MM.1S (cell line): ENCODE results near the gene PPP2R5E.

ENCODE experiments used
- DNase-seq: peaks from one replicate; pipeline ENCODE4 v3.0.0-alpha.2; 2015
- H2AFZ ChIP-seq: fragments of 300-600 bp; sonication (generic); 2 replicates; pipeline ENCODE4 v1.6.0; 2016; ENCODE audit warnings: antibody characterized with exemption, low read length
- H3F3A ChIP-seq: fragments of 300-600 bp; sonication (generic); 2 replicates; pipeline ENCODE4 v1.6.1; 2016; ENCODE audit warnings: mild to moderate bottlenecking, antibody characterized with exemption, low read length, moderate library complexity, mixed read lengths; ENCODE audit not compliant: insufficient read depth
- H3K27ac ChIP-seq: fragments of 300-600 bp; sonication (generic); 2 replicates; pipeline ENCODE4 v1.5.1; 2016; ENCODE audit warnings: mild to moderate bottlenecking, low read length
- H3K27me3 ChIP-seq: fragments of 300-600 bp; sonication (generic); replicated peaks from 2 replicates; pipeline ENCODE4 v1.6.0; 2016; ENCODE audit warnings: low read length; ENCODE audit not compliant: insufficient read depth
- H3K36me3 ChIP-seq: fragments of 300-600 bp; sonication (generic); replicated peaks from 2 replicates; pipeline ENCODE4 v1.6.1; 2016; ENCODE audit warnings: mild to moderate bottlenecking, low read length, mixed read lengths; ENCODE audit not compliant: insufficient read depth
- H3K4me1 ChIP-seq: fragments of 300-600 bp; sonication (generic); 2 replicates; pipeline ENCODE4 v1.6.1; 2016; ENCODE audit warnings: low read length, mixed read lengths
- H3K4me2 ChIP-seq: fragments of 300-600 bp; sonication (generic); 2 replicates; pipeline ENCODE4 v1.6.0; 2016; ENCODE audit warnings: low read depth, low read length
- H3K4me3 ChIP-seq: fragments of 300-600 bp; sonication (generic); 2 replicates; pipeline ENCODE4 v1.5.1; 2016; ENCODE audit warnings: low read length, mixed read lengths
- H3K79me2 ChIP-seq: fragments of 300-600 bp; sonication (generic); 2 replicates; pipeline ENCODE4 v1.6.1; 2016; ENCODE audit warnings: mixed run types, low read length, mixed read lengths
- H3K9ac ChIP-seq: fragments of 300-600 bp; sonication (generic); 2 replicates; pipeline ENCODE4 v1.6.1; 2016; ENCODE audit warnings: low read length, mixed read lengths
- H3K9me2 ChIP-seq: fragments of 300-600 bp; sonication (generic); replicated peaks from 2 replicates; pipeline ENCODE4 v1.6.1; 2016; ENCODE audit warnings: mild to moderate bottlenecking, low read length, mixed read lengths; ENCODE audit not compliant: insufficient read depth
- H3K9me3 ChIP-seq: fragments of 300-600 bp; sonication (generic); replicated peaks from 2 replicates; pipeline ENCODE4 v1.6.1; 2016; ENCODE audit warnings: mild to moderate bottlenecking, low read length, mixed read lengths; ENCODE audit not compliant: insufficient read depth
- H4K20me1 ChIP-seq: fragments of 300-600 bp; sonication (generic); 2 replicates; pipeline ENCODE4 v1.6.1; 2016; ENCODE audit warnings: mild to moderate bottlenecking, low read length, moderate library complexity, mixed read lengths; ENCODE audit not compliant: insufficient read depth
- EZH2 ChIP-seq: fragments of 300-600 bp; sonication (generic); optimal IDR thresholded peaks from 2 replicates; pipeline ENCODE3; 2017; ENCODE audit warnings: low read depth, mild to moderate bottlenecking, antibody characterized with exemption, low read length, mixed read lengths
- EZH2phosphoT487 ChIP-seq: fragments of 300-600 bp; sonication (generic); IDR thresholded peaks from 2 replicates; pipeline ENCODE4 v1.6.1; 2018; ENCODE audit warnings: antibody characterized with exemption, low read length
- TF ChIP-seq, protein P1 (sequence below): fragments of 300-600 bp; sonication (generic); IDR thresholded peaks from 2 replicates; pipeline ENCODE4 v1.5.1; 2016; ENCODE audit warnings: antibody characterized with exemption, low read length, mixed read lengths

Gene PPP2R5E

DNA sequence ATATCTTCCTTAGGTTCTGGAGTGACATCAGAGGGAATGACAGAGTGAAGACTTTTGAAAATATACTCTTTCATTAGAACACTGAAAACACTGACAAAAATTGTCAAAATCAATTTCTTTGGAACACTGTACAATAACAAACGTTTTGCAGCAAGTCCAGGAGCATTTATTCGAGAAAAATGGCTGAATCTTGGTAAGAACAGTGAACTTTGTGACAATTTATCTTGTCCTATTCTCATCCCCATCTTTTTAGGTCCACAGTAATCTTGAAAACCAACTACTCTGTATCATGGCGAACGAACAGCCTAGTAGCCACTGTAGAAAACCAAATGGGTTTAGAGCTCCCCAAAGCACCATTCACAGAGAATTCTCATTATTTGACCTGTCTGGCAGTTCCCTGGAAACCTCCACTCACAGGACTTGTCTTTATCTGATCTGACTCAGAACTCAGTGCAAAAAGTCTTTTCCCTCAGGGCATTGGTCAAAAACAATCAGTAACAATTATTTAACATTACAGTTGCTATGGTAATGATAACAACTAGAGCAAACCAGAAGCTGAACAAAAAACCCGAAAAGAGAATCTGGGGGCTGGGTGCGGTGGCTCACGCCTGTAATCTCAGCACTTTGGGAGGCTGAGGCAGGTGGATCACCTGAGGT is 20.3 kb upstream of the PPP2R5E start:
- no peaks in the 10 kb centered on the region for H3K79me2 ChIP-seq
- H3K4me2 ChIP-seq: no peak overlapping the region
- no peak overlapping the region for H3K4me3 ChIP-seq
- no peak overlapping the region for H3K27ac ChIP-seq
- no peak for DNase-seq
- H2AFZ ChIP-seq: no peak overlapping the region
- H3F3A ChIP-seq: no peaks in the 10 kb centered on the region
- no peak for TF ChIP-seq EZH2phosphoT487
- H3K9ac ChIP-seq: no peak overlapping the region
- H3K36me3 ChIP-seq: no peaks in the 10 kb centered on the region
- no peaks in the 10 kb centered on the region for H3K9me2 ChIP-seq
- H3K27me3 ChIP-seq: no peaks in the 10 kb centered on the region
- H4K20me1 ChIP-seq: no peaks in the 10 kb centered on the region
- no peaks in the 10 kb centered on the region for H3K9me3 ChIP-seq
- H3K4me1 ChIP-seq: no peaks in the 10 kb centered on the region

DNA sequence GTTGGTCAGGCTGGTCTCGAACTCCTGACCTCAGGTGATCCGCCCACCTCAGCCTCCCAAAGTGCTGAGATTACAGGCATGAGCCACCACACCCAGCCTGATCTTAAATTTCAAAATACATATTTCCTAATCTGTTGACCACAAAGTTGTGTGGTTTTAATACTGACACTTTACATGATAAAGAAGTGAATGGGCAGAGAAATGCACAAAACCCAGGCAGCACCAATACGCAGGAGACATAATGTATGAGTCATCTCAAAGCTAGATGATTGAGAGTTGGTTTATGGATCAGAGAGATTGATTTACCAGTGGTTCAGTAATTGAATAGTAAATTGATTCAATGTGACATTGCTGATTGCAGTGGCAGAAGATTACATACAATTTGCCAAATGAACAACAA is 19.2 kb upstream of the PPP2R5E start:
- no peaks in the 10 kb centered on the region for H3K79me2 ChIP-seq
- TF ChIP-seq, protein P1, sequence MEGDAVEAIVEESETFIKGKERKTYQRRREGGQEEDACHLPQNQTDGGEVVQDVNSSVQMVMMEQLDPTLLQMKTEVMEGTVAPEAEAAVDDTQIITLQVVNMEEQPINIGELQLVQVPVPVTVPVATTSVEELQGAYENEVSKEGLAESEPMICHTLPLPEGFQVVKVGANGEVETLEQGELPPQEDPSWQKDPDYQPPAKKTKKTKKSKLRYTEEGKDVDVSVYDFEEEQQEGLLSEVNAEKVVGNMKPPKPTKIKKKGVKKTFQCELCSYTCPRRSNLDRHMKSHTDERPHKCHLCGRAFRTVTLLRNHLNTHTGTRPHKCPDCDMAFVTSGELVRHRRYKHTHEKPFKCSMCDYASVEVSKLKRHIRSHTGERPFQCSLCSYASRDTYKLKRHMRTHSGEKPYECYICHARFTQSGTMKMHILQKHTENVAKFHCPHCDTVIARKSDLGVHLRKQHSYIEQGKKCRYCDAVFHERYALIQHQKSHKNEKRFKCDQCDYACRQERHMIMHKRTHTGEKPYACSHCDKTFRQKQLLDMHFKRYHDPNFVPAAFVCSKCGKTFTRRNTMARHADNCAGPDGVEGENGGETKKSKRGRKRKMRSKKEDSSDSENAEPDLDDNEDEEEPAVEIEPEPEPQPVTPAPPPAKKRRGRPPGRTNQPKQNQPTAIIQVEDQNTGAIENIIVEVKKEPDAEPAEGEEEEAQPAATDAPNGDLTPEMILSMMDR: no peak
- TF ChIP-seq EZH2phosphoT487 (no peak), EZH2 (no peak)
- H3K27ac ChIP-seq: no peak overlapping the region
- no peak overlapping the region for H3K4me2 ChIP-seq
- no peak overlapping the region for H3K9ac ChIP-seq
- H2AFZ ChIP-seq: no peak overlapping the region
- H3K4me3 ChIP-seq: no peak overlapping the region
- no peaks in the 10 kb centered on the region for H3K4me1 ChIP-seq
- no peaks in the 10 kb centered on the region for H3K9me3 ChIP-seq
- H3K9me2 ChIP-seq: no peaks in the 10 kb centered on the region
- H3K27me3 ChIP-seq: no peaks in the 10 kb centered on the region
- H3K36me3 ChIP-seq: no peaks in the 10 kb centered on the region
- no peak for DNase-seq
- no peaks in the 10 kb centered on the region for H3F3A ChIP-seq
- no peaks in the 10 kb centered on the region for H4K20me1 ChIP-seq

DNA sequence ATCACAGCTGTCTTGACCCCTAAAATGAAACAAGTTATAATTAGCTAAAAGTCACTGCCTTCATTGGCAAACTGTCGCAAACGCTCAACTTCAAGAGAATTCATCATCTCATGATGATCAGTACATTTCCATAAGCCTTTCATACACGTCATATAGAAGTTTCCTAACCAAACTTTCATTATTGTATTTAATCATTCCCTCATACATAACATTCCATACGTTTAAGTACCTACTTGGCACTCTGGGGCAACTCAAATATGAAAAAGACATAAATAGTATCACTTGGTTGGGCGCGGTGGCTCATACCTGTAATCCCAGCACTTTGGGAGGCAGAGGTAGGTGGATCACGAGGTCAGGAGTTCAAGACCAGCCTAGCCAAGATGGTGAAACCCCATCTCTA is 12.4 kb upstream of the PPP2R5E start:
- Histone ChIP-seq H3K36me3 (no peaks in the 10 kb centered on the region), H3K9me2 (no peaks in the 10 kb centered on the region), H3K27ac (no peak overlapping the region), H3K4me3 (no peak overlapping the region), H3F3A (no peaks in the 10 kb centered on the region), H3K9ac (no peak overlapping the region), H4K20me1 (no peaks in the 10 kb centered on the region), H3K4me2 (no peak overlapping the region), H3K4me1 (no peaks in the 10 kb centered on the region), H3K9me3 (no peaks in the 10 kb centered on the region), H3K27me3 (no peaks in the 10 kb centered on the region), H3K79me2 (no peaks in the 10 kb centered on the region), H2AFZ (no peak overlapping the region)
- no peak for DNase-seq
- TF ChIP-seq EZH2: no peak
- TF ChIP-seq EZH2phosphoT487: no peak
- TF ChIP-seq, protein P1: no peak

DNA sequence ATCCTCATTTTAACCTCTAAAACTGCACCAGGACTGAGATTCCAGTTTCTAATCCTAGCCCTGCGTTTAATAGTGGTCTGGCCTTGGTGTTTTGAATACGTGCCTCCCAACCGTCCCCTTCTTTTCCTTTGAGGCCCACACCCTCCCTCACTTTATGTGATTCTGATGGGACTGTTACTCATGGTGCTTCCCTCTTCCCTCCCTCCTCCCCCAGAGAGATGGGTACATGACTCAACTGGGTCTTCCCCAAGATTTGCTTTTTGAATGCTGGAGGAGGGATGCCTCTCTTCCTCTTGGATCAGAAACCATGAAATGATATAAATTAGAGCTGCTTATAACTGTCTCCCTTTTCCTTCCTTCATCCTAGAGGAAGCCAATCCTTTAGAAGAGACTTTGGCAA is 8.2 kb upstream of the PPP2R5E start:
- H3K4me1 ChIP-seq: no peaks in the 10 kb centered on the region
- no peak overlapping the region for H3K4me2 ChIP-seq
- H3K27me3 ChIP-seq: no peaks in the 10 kb centered on the region
- no peaks in the 10 kb centered on the region for H3K9me3 ChIP-seq
- no peak for DNase-seq
- no peak overlapping the region for H3K9ac ChIP-seq
- no peaks in the 10 kb centered on the region for H3K9me2 ChIP-seq
- no peak overlapping the region for H3K4me3 ChIP-seq
- H3K27ac ChIP-seq: no peak overlapping the region
- no peaks in the 10 kb centered on the region for H3F3A ChIP-seq
- TF ChIP-seq EZH2phosphoT487 (no peak), EZH2 (no peak)
- TF ChIP-seq, protein P1: no peak
- no peaks in the 10 kb centered on the region for H4K20me1 ChIP-seq
- no peaks in the 10 kb centered on the region for H3K79me2 ChIP-seq
- no peaks in the 10 kb centered on the region for H3K36me3 ChIP-seq
- no peak overlapping the region for H2AFZ ChIP-seq
